HL-60 (cell line): Measurements from ENCODE around the gene ROR2.

Source experiments
- CTCF ChIP-seq: IDR thresholded peaks from one replicate; pipeline ENCODE4 v1.5.1; 2011; ENCODE audit warnings: low read length, control low read depth, inconsistent platforms; ENCODE audit not compliant: insufficient read depth
- GABPA ChIP-seq: IDR thresholded peaks from 2 replicates; pipeline ENCODE4 v1.6.1; 2012; ENCODE audit warnings: low read depth
- POLR2AphosphoS5 ChIP-seq: IDR thresholded peaks from 2 replicates; pipeline ENCODE4 v1.6.1; 2012; ENCODE audit warnings: low read depth
- REST ChIP-seq: IDR thresholded peaks from 2 replicates; pipeline ENCODE4 v1.6.1; 2012; ENCODE audit warnings: low read depth; ENCODE audit not compliant: insufficient replicate concordance

- TF ChIP-seq CTCF (no peak), POLR2AphosphoS5 (no peak), GABPA (no peak), REST (no peak)
These were observed 13.7 kb upstream of the ROR2 start for GRCh38 chr9:91963711-91964240.
